Coronary artery (tissue), 2 donors: ENCODE measurements around the gene PSMC3.
"Not testable (repeated sequence)": the region's sequence is repeated elsewhere in the genome, so short reads cannot be mapped to it uniquely, and the experiment has no call there.

Source experiments
- DNase-seq: peaks from one replicate; pipeline ENCODE4 v3.0.0-alpha.2; 2017; ENCODE audit warnings: low spot score
- H3K27ac ChIP-seq, 2 donors: fragments of 200-600 bp; sonication (generic); one replicate each; pipeline ENCODE4 v1.5.1; 2016 to 2019
- H3K4me3 ChIP-seq: fragments of 200-600 bp; sonication (generic); 2 replicates; pipeline ENCODE4 v1.5.1; 2016; ENCODE audit warnings: mild to moderate bottlenecking, moderate library complexity
- TF ChIP-seq, protein P1 (sequence below): fragments of 200-600 bp; sonication (generic); IDR thresholded peaks from one replicate; pipeline ENCODE4 v1.5.1; 2019; ENCODE audit warnings: antibody characterized with exemption

PSMC3 gene

DNA sequence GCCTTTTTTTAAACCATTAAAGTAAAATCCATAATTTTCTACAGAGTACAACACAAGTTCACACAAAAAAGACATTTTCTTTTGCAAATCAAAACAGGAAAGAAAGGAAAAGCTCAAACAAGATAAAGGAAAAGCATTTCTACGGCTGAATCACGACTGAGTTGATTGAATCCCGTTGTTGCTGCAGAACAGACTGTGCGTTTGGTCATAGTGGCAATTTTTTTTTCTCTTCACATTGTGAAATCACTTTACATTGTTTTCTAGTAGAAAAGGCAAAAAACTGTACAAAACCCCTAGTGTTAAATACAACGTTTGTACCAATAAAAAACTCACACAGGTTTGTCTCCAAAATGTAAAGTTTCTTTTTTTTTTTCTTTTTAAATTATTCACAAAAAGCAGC, 40.0 kb upstream of the PSMC3 start:
- Histone ChIP-seq H3K4me3 (peak overlapping the region; percentile 25), H3K27ac (peak overlapping the region in 1 of 2 donors; percentile 33)
- no peak for DNase-seq
- TF ChIP-seq, protein P1, sequence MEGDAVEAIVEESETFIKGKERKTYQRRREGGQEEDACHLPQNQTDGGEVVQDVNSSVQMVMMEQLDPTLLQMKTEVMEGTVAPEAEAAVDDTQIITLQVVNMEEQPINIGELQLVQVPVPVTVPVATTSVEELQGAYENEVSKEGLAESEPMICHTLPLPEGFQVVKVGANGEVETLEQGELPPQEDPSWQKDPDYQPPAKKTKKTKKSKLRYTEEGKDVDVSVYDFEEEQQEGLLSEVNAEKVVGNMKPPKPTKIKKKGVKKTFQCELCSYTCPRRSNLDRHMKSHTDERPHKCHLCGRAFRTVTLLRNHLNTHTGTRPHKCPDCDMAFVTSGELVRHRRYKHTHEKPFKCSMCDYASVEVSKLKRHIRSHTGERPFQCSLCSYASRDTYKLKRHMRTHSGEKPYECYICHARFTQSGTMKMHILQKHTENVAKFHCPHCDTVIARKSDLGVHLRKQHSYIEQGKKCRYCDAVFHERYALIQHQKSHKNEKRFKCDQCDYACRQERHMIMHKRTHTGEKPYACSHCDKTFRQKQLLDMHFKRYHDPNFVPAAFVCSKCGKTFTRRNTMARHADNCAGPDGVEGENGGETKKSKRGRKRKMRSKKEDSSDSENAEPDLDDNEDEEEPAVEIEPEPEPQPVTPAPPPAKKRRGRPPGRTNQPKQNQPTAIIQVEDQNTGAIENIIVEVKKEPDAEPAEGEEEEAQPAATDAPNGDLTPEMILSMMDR: no peak

DNA sequence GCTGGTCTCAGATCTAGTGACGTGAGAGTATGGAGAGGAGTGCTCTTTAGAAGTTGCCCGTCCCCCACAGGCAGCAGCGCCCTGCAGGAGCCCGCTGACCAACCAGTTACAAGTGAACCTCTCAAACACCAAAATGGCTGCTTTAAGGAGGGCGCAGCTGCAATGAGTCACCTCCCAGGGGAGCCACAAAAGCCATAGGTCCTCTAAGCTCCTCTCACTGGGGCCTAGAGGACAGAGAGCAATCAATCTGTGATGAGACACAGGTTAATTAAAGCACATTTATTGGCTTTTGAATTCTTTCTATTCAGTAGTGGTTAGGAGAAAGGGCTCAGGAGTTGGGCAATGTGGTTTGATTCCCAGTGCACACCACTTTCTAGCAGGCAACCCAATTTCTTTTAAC, 38.2 kb upstream of the PSMC3 start:
- TF ChIP-seq, protein P1: no peak
- Histone ChIP-seq H3K27ac (peak overlapping the region in 1 of 2 donors; percentile 9), H3K4me3 (no peak overlapping the region)
- DNase-seq: no peak

DNA sequence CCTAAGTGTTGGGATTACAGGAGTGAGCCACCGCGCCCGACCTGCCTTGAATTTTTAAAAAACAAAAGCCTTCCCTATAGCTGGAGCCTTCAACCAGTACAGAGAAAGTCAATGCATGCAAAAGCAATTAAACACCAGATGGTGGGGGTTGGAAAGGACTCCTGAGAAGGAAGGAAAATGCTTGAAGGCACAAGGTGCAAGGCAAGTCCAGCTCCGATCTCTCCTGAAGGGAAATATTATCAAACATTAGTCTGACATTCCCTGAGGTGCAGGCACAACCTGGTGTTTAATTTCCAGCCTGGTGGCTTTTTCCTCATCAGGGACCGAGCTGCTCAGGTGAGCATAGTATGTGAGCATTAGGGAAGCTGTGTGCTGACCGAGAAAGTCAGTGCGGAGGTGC, 35.6 kb upstream of the PSMC3 start:
- DNase-seq: no peak

DNA sequence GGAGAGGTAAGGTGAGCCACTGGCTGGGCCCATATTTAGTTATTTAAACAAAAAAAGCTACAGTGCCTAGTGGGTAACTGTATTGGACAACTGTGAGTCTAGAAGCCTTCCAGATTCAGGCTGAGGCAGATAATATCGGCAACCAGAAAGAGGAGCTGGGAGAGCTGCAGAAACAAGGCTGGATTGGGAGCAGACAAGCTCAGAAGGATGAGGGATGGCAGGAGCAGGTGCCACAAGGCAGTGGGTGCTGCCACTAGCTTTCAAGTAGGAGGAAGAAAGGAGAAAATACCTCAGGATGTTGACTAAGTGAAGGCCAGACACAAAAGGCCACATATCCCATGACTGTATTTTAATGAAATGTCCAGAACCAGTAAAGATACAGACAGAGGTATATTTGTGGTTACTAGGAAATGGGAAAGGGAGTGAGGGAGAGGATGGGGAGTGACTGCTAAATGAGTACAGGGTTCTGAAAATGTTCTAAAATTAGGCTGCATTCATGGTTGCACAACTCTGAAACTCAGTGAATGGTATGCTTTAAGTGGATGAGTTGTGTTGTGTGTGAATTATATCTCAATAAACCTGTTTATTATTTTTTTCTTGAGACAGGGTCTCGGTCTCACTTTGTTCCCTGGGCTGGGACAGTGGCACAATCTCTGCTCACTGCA, 34.5 kb upstream of the PSMC3 start:
- no peak overlapping the region for H3K4me3 ChIP-seq
- TF ChIP-seq, protein P1: no peak
- H3K27ac ChIP-seq: no peak overlapping the region
- DNase-seq: no peak

More for the DNA sequence above, 35.6 kb upstream of the PSMC3 start:
- no peak overlapping the region for H3K27ac ChIP-seq
- no peak overlapping the region for H3K4me3 ChIP-seq
- TF ChIP-seq, protein P1: no peak

DNA sequence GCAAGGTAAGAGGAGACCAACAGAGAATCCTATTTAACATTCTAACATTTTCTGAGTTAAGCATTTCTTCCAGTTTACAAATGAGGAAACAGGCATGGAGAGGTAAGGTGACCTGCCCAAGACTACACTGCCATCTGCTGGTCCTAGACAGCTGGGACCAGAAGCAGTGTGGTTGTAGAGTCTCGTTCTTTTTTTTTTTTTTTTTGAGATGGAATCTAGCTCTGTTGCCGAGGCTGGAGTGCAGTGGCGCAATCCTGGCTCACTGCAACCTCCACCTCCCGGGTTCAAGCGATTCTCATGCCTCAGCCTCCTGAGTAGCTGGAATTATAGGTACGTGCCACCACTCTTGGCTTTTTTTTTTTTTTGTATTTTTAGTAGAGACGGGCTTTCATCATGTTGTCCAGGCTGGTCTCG, 28.0 kb upstream of the PSMC3 start:
- H3K27ac ChIP-seq, H3K4me3 ChIP-seq: not testable (repeated sequence)

DNA sequence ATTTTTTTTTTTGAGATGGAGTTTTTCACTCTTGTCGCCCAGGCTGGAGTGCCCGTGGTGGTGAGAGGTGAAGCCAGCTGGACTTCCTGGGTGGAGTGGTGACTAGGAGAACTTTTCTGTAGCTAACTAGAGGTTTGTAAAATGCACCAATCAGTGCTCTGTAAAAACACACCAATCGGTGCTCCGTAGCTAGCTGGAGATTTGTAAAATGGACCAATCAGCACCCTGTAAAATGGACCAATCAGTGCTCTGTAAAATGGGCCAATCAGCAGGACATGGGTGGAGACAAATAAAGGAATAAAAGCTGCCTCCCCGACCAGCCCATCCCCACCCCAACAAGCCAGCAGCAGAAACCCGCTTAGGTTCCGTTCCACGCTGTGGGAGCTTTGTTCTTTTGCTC, 27.1 kb upstream of the PSMC3 start:
- no peak overlapping the region for H3K4me3 ChIP-seq
- H3K27ac ChIP-seq: no peak overlapping the region
- DNase-seq: no peak
- TF ChIP-seq, protein P1: no peak

More for the DNA sequence above, 28.0 kb upstream of the PSMC3 start:
- DNase-seq: not testable (repeated sequence)
- TF ChIP-seq, protein P1: peak; percentile 70

DNA sequence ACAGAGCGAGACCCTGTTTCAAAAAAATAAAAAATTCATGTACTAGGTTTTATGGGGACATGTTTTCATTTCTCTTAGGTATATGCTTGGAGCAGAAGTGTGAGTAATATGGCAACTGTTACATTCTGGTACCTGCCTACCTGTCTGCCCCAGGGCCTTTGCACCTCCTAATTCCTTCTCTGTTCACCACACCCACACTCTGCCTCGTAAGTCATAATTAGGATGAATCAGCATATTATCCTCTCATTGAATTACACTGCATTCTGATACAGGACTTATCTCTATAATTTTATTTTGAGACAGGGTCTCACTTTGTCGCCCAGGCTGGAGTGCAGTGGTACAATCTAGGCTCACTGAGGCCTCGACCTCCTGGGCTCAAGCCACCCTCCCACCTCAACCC, 25.8 kb upstream of the PSMC3 start:
- Histone ChIP-seq H3K27ac (no peak overlapping the region), H3K4me3 (no peak overlapping the region)
- DNase-seq: no peak
- TF ChIP-seq, protein P1: no peak
